Smooth muscle cell (in vitro differentiated cells): ENCODE results near the gene FAM200C. TPM values are rescaled to one million over a fixed set of nuclear protein-coding genes. Genes with fewer than 3 reads are reported as not detected.

ENCODE experiments used
- DNase-seq: peaks from one replicate; lab custom pipeline; 2025; ENCODE audit not compliant: unreplicated experiment; lab: John Stamatoyannopoulos, UW
- H2AFZ ChIP-seq: fragments of 200-600 bp; sonication (generic); 2 replicates; pipeline ENCODE4 v1.6.0; 2016; ENCODE audit warnings: antibody characterized with exemption, low read depth, mild to moderate bottlenecking
- H3F3A ChIP-seq: fragments of 200-600 bp; sonication (generic); 2 replicates; pipeline ENCODE4 v1.6.0; 2017; ENCODE audit warnings: antibody characterized with exemption, low read depth
- H3K27ac ChIP-seq: fragments of 200-600 bp; sonication (generic); 2 replicates; pipeline ENCODE4 v1.5.1; 2016; ENCODE audit warnings: low read depth, mild to moderate bottlenecking
- H3K27me3 ChIP-seq: fragments of 200-600 bp; sonication (generic); 2 replicates; pipeline ENCODE4 v1.6.1; 2016; ENCODE audit warnings: low read depth, mild to moderate bottlenecking
- H3K36me3 ChIP-seq: fragments of 200-600 bp; sonication (generic); 2 replicates; pipeline ENCODE4 v1.5.1; 2016; ENCODE audit warnings: low read depth
- H3K4me1 ChIP-seq: fragments of 200-600 bp; sonication (generic); 2 replicates; pipeline ENCODE4 v1.5.1; 2016; ENCODE audit warnings: low read depth
- H3K4me2 ChIP-seq: fragments of 200-600 bp; sonication (generic); 2 replicates; pipeline ENCODE4 v1.6.0; 2016; ENCODE audit warnings: mild to moderate bottlenecking
- H3K4me3 ChIP-seq: fragments of 200-600 bp; sonication (generic); 2 replicates; pipeline ENCODE4 v1.5.1; 2016; ENCODE audit warnings: mild to moderate bottlenecking
- H3K79me2 ChIP-seq: fragments of 200-600 bp; sonication (generic); 2 replicates; pipeline ENCODE4 v1.6.0; 2016; ENCODE audit warnings: low read depth, mild to moderate bottlenecking
- H3K9ac ChIP-seq: fragments of 200-600 bp; sonication (generic); 2 replicates; pipeline ENCODE4 v1.6.0; 2016; ENCODE audit warnings: low read depth
- H3K9me3 ChIP-seq: fragments of 200-600 bp; sonication (generic); replicated peaks from 2 replicates; pipeline ENCODE4 v1.5.1; 2016; ENCODE audit warnings: low read depth
- H4K20me1 ChIP-seq: fragments of 200-600 bp; sonication (generic); 2 replicates; pipeline ENCODE4 v1.6.0; 2016; ENCODE audit warnings: low read depth
- CTCF ChIP-seq: fragments of 200-600 bp; sonication (generic); IDR thresholded peaks from 2 replicates; pipeline ENCODE4 v1.5.1; 2017; ENCODE audit warnings: borderline replicate concordance, mild to moderate bottlenecking, antibody characterized with exemption; ENCODE audit not compliant: insufficient read depth, poor library complexity, severe bottlenecking
- WGBS: methylation state at CpG from one replicate; pipeline ENCODE4 v1.1.7; 2016; ENCODE audit warnings: low lambda C conversion rate; 5-methylcytosine and 5-hydroxymethylcytosine counted together
- polyA plus RNA-seq: library from polyadenylated mRNA; unstranded; fragments of >200 nt; fragmentation: Nextera tagmentation; extraction: Ambion mirVana; gene quantifications from 2 replicates; pipeline ENCODE4 v1.2.1, GENCODE V29; 2016
- total RNA-seq: library from RNA; depleted of rRNA; stranded (reverse); fragments of >200 nt; gene quantifications from 2 replicates; pipeline ENCODE4 v1.2.3, GENCODE V29; 2014

FAM200C gene
- total and polyA plus RNA-seq, 2 experiments from 2014 or later: 1.5 to 1.8 TPM

- Histone ChIP-seq H3K27ac (no peak overlapping the region), H3F3A (no peaks in the 10 kb centered on the region), H3K36me3 (no peaks in the 10 kb centered on the region), H3K4me3 (no peak overlapping the region), H3K27me3 (no peaks in the 10 kb centered on the region), H3K4me1 (no peaks in the 10 kb centered on the region), H3K4me2 (no peak overlapping the region), H3K9ac (no peak overlapping the region), H3K79me2 (no peaks in the 10 kb centered on the region), H3K9me3 (no peaks in the 10 kb centered on the region), H4K20me1 (no peaks in the 10 kb centered on the region), H2AFZ (no peak overlapping the region)
- TF ChIP-seq CTCF: no peak
- DNase-seq: no peak
- WGBS: 32% methylated on average over 4 of the region's 4 CpGs
Measured at GRCh38 chr5:160349935-160350303, 49.9 kb downstream of the FAM200C start.

- H3K27me3 ChIP-seq: no peaks in the 10 kb centered on the region
- no peak for DNase-seq
- H3K27ac ChIP-seq: no peak overlapping the region
- H3K4me1 ChIP-seq: no peaks in the 10 kb centered on the region
- WGBS: 95% methylated on average over 27 of the region's 27 CpGs
- no peak overlapping the region for H3K4me3 ChIP-seq
- H2AFZ ChIP-seq: no peak overlapping the region
- no peaks in the 10 kb centered on the region for H4K20me1 ChIP-seq
- no peaks in the 10 kb centered on the region for H3K36me3 ChIP-seq
- H3K9ac ChIP-seq: no peak overlapping the region
- H3K79me2 ChIP-seq: no peaks in the 10 kb centered on the region
- no peaks in the 10 kb centered on the region for H3F3A ChIP-seq
- no peaks in the 10 kb centered on the region for H3K9me3 ChIP-seq
- TF ChIP-seq CTCF: no peak
- no peak overlapping the region for H3K4me2 ChIP-seq
Measured at GRCh38 chr5:160349249-160349934, 50.5 kb downstream of the FAM200C start.

- H3K27ac ChIP-seq: no peak overlapping the region
- no peaks in the 10 kb centered on the region for H3K36me3 ChIP-seq
- H3K4me2 ChIP-seq: no peak overlapping the region
- DNase-seq: no peak
- WGBS: 68% methylated on average over 11 of the region's 11 CpGs
- no peaks in the 10 kb centered on the region for H3K27me3 ChIP-seq
- H3K9me3 ChIP-seq: no peaks in the 10 kb centered on the region
- no peak overlapping the region for H3K9ac ChIP-seq
- no peaks in the 10 kb centered on the region for H3K4me1 ChIP-seq
- H3K4me3 ChIP-seq: no peak overlapping the region
- no peaks in the 10 kb centered on the region for H3K79me2 ChIP-seq
- H4K20me1 ChIP-seq: no peaks in the 10 kb centered on the region
- no peak for TF ChIP-seq CTCF
- no peak overlapping the region for H2AFZ ChIP-seq
- no peaks in the 10 kb centered on the region for H3F3A ChIP-seq
Measured at GRCh38 chr5:160348080-160348479, 51.8 kb downstream of the FAM200C start.

GRCh38 chr5:160347448-160347847, 52.4 kb downstream of the FAM200C start:
- DNase-seq: no peak
- Histone ChIP-seq H3F3A (no peaks in the 10 kb centered on the region), H3K4me1 (no peaks in the 10 kb centered on the region), H3K27ac (no peak overlapping the region), H4K20me1 (no peaks in the 10 kb centered on the region), H3K9ac (no peak overlapping the region), H3K4me3 (no peak overlapping the region), H3K9me3 (no peaks in the 10 kb centered on the region), H3K36me3 (no peaks in the 10 kb centered on the region), H2AFZ (no peak overlapping the region), H3K4me2 (no peak overlapping the region), H3K79me2 (no peaks in the 10 kb centered on the region), H3K27me3 (no peaks in the 10 kb centered on the region)
- 95% methylated on average over 6 of the region's 6 CpGs for WGBS
- TF ChIP-seq CTCF: no peak
